Smooth muscle cell (in vitro differentiated cells): Measurements from ENCODE around the gene GAS7. TPM values are rescaled to one million over a fixed set of nuclear protein-coding genes. Genes with fewer than 3 reads are reported as not detected.

Experiments used
- DNase-seq: peaks from one replicate; lab custom pipeline; 2025; ENCODE audit not compliant: unreplicated experiment; lab: John Stamatoyannopoulos, UW
- H2AFZ ChIP-seq: fragments of 200-600 bp; sonication (generic); 2 replicates; pipeline ENCODE4 v1.6.0; 2016; ENCODE audit warnings: antibody characterized with exemption, low read depth, mild to moderate bottlenecking
- H3F3A ChIP-seq: fragments of 200-600 bp; sonication (generic); 2 replicates; pipeline ENCODE4 v1.6.0; 2017; ENCODE audit warnings: antibody characterized with exemption, low read depth
- H3K27ac ChIP-seq: fragments of 200-600 bp; sonication (generic); 2 replicates; pipeline ENCODE4 v1.5.1; 2016; ENCODE audit warnings: low read depth, mild to moderate bottlenecking
- H3K27me3 ChIP-seq: fragments of 200-600 bp; sonication (generic); 2 replicates; pipeline ENCODE4 v1.6.1; 2016; ENCODE audit warnings: low read depth, mild to moderate bottlenecking
- H3K36me3 ChIP-seq: fragments of 200-600 bp; sonication (generic); 2 replicates; pipeline ENCODE4 v1.5.1; 2016; ENCODE audit warnings: low read depth
- H3K4me1 ChIP-seq: fragments of 200-600 bp; sonication (generic); 2 replicates; pipeline ENCODE4 v1.5.1; 2016; ENCODE audit warnings: low read depth
- H3K4me2 ChIP-seq: fragments of 200-600 bp; sonication (generic); 2 replicates; pipeline ENCODE4 v1.6.0; 2016; ENCODE audit warnings: mild to moderate bottlenecking
- H3K4me3 ChIP-seq: fragments of 200-600 bp; sonication (generic); 2 replicates; pipeline ENCODE4 v1.5.1; 2016; ENCODE audit warnings: mild to moderate bottlenecking
- H3K79me2 ChIP-seq: fragments of 200-600 bp; sonication (generic); 2 replicates; pipeline ENCODE4 v1.6.0; 2016; ENCODE audit warnings: low read depth, mild to moderate bottlenecking
- H3K9ac ChIP-seq: fragments of 200-600 bp; sonication (generic); 2 replicates; pipeline ENCODE4 v1.6.0; 2016; ENCODE audit warnings: low read depth
- H3K9me3 ChIP-seq: fragments of 200-600 bp; sonication (generic); replicated peaks from 2 replicates; pipeline ENCODE4 v1.5.1; 2016; ENCODE audit warnings: low read depth
- H4K20me1 ChIP-seq: fragments of 200-600 bp; sonication (generic); 2 replicates; pipeline ENCODE4 v1.6.0; 2016; ENCODE audit warnings: low read depth
- CTCF ChIP-seq: fragments of 200-600 bp; sonication (generic); IDR thresholded peaks from 2 replicates; pipeline ENCODE4 v1.5.1; 2017; ENCODE audit warnings: borderline replicate concordance, mild to moderate bottlenecking, antibody characterized with exemption; ENCODE audit not compliant: insufficient read depth, poor library complexity, severe bottlenecking
- WGBS: methylation state at CpG from one replicate; pipeline ENCODE4 v1.1.7; 2016; ENCODE audit warnings: low lambda C conversion rate; 5-methylcytosine and 5-hydroxymethylcytosine counted together
- polyA plus RNA-seq: library from polyadenylated mRNA; unstranded; fragments of >200 nt; fragmentation: Nextera tagmentation; extraction: Ambion mirVana; gene quantifications from 2 replicates; pipeline ENCODE4 v1.2.1, GENCODE V29; 2016
- total RNA-seq: library from RNA; depleted of rRNA; stranded (reverse); fragments of >200 nt; gene quantifications from 2 replicates; pipeline ENCODE4 v1.2.3, GENCODE V29; 2014

GAS7 gene
- total and polyA plus RNA-seq, 2 experiments from 2014 or later: 86.8 to 103 TPM

GRCh38 chr17:10136258-10136981, 62.0 kb downstream of the GAS7 start:
- peak overlapping the region; percentile 63 for H3K4me2 ChIP-seq
- DNase-seq: no peak
- no peaks in the 10 kb centered on the region for H3K9me3 ChIP-seq
- H3K27ac ChIP-seq: peak overlapping the region; percentile 87
- no peak overlapping the region for H2AFZ ChIP-seq
- peak overlapping the region; percentile 21 for H3K9ac ChIP-seq
- H3F3A ChIP-seq: peaks cover 13% of the 10 kb centered on the region
- H3K36me3 ChIP-seq: peaks cover 4% of the 10 kb centered on the region
- WGBS: 44% methylated on average over 15 of the region's 15 CpGs
- peaks cover 6% of the 10 kb centered on the region for H3K4me1 ChIP-seq
- TF ChIP-seq CTCF: no peak
- H3K27me3 ChIP-seq: no peaks in the 10 kb centered on the region
- peaks cover 8% of the 10 kb centered on the region for H4K20me1 ChIP-seq
- no peak overlapping the region for H3K4me3 ChIP-seq
- H3K79me2 ChIP-seq: peaks cover 80% of the 10 kb centered on the region

DNA sequence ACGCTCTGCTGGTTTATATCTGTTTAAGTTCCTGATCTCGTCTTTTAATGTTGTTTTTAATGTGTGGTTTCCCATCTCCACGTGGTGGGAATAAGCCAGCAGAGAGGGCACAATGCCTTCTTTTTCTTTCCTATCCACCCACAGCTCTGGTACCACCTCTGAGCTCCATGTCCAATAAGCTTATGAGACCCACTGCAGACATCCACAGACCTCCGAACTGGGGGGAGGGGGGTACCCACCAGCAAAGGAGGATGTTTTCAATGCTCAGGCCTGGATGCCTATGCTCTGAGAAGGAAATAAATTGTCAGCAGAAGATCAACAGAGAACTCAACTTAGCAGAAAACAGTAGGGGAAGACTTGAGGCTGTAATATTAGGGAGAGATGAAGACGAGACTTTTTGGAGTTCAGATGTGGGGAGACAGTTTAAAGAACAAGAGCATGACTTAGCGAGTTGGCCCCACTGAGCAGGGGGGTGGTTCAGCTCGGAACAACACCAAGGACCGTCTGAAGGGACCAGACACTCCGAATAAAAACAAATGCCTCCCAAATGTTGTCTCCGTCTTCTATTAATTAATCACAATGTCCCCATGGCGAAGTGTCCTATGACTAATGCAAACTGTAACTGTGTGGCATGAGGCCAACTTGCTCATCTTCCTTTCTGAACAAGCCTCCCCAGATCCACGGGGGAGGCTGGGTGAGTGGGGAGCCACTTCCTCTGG, 62.7 kb downstream of the GAS7 start:
- H3K36me3 ChIP-seq: peaks cover 8% of the 10 kb centered on the region
- H3K27me3 ChIP-seq: no peaks in the 10 kb centered on the region
- peak overlapping the region; percentile 21 for H3K9ac ChIP-seq
- peak; percentile 54 for DNase-seq
- peak overlapping the region; percentile 87 for H3K27ac ChIP-seq
- no peaks in the 10 kb centered on the region for H3K9me3 ChIP-seq
- 30% methylated on average over 12 of the region's 12 CpGs for WGBS
- TF ChIP-seq CTCF: no peak
- peaks cover 11% of the 10 kb centered on the region for H3F3A ChIP-seq
- H4K20me1 ChIP-seq: peaks cover 2% of the 10 kb centered on the region
- H3K79me2 ChIP-seq: peaks cover 85% of the 10 kb centered on the region
- peaks cover 6% of the 10 kb centered on the region for H3K4me1 ChIP-seq
- peak overlapping the region; percentile 63 for H3K4me2 ChIP-seq
- H2AFZ ChIP-seq: no peak overlapping the region
- no peak overlapping the region for H3K4me3 ChIP-seq

- no peak overlapping the region for H3K9ac ChIP-seq
- H3K36me3 ChIP-seq: peaks cover 8% of the 10 kb centered on the region
- H3K27me3 ChIP-seq: no peaks in the 10 kb centered on the region
- H3K27ac ChIP-seq: peak overlapping the region; percentile 15
- WGBS: 90% methylated on average over 5 of the region's 5 CpGs
- TF ChIP-seq CTCF: no peak
- H4K20me1 ChIP-seq: no peaks in the 10 kb centered on the region
- peaks cover 64% of the 10 kb centered on the region for H3K79me2 ChIP-seq
- H3F3A ChIP-seq: peaks cover 25% of the 10 kb centered on the region
- DNase-seq: no peak
- peaks cover 19% of the 10 kb centered on the region for H3K4me1 ChIP-seq
- no peaks in the 10 kb centered on the region for H3K9me3 ChIP-seq
- H2AFZ ChIP-seq: no peak overlapping the region
- H3K4me2 ChIP-seq: no peak overlapping the region
- no peak overlapping the region for H3K4me3 ChIP-seq
Measured at GRCh38 chr17:10130677-10131076, 67.7 kb downstream of the GAS7 start.

DNA sequence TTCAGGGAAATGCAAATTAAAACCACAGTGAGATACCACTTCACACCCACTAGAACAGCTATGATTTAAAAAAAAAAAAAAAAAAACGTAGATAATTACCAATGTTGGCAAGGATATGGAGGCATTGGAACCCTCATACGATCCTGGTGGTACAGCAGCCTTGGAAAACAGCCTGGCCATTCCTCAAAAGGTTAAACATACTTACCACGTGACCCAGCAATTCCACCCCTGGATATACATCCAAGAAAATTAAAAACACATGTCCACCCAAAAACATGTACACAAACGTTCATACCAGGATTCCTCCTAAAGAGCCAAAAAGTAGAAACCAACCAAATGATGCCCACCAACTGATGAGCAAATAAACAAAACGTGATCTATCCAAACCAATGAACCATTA, 68.1 kb downstream of the GAS7 start:
- no peaks in the 10 kb centered on the region for H4K20me1 ChIP-seq
- H3K27ac ChIP-seq: peak overlapping the region; percentile 15
- peaks cover 22% of the 10 kb centered on the region for H3K4me1 ChIP-seq
- peaks cover 8% of the 10 kb centered on the region for H3K36me3 ChIP-seq
- no peaks in the 10 kb centered on the region for H3K9me3 ChIP-seq
- no peaks in the 10 kb centered on the region for H3K27me3 ChIP-seq
- peaks cover 25% of the 10 kb centered on the region for H3F3A ChIP-seq
- peaks cover 65% of the 10 kb centered on the region for H3K79me2 ChIP-seq
- WGBS: 76% methylated on average over 5 of the region's 5 CpGs
- no peak overlapping the region for H3K4me3 ChIP-seq
- no peak overlapping the region for H2AFZ ChIP-seq
- TF ChIP-seq CTCF: no peak
- H3K9ac ChIP-seq: no peak overlapping the region
- no peak overlapping the region for H3K4me2 ChIP-seq
- no peak for DNase-seq
